Pancreas (tissue), 10 donors: ENCODE measurements around the gene TGFBR1. TPM values are rescaled to one million over a fixed set of nuclear protein-coding genes. Genes with fewer than 3 reads are reported as not detected.

Experiments
- ATAC-seq, 4 donors: fragments of 200-7000 bp; cut with Tn5 transposase; one replicate each; pipeline versions ENCODE4 v1.8.0 to v1.9.1; 2020; ENCODE audit warnings: mild to moderate bottlenecking in 4 of 4, moderate library complexity in 4 of 4
- DNase-seq, 6 donors: peaks; one replicate each; pipeline ENCODE4 v3.0.0-alpha.2; 2020
- FAIRE-seq: peaks from 2 replicates; lab custom pipeline; 2012; peaks lifted over from hg19 to GRCh38; lab: Jason Lieb, UNC
- H3K27ac ChIP-seq, 4 donors: fragments of 200-600 bp; sonication (generic); 1 replicate in 3 of 4; 2 replicates in 1 of 4; pipeline versions ENCODE4 v1.5.0 to v1.8.0; 2020
- H3K27me3 ChIP-seq, 4 donors: fragments of 200-600 bp; one replicate each; pipeline ENCODE4 v1.8.0; 2021
- H3K36me3 ChIP-seq, 3 donors: fragments of 200-600 bp; sonication (generic) in 1 of 3; one replicate each; pipeline versions ENCODE4 v1.5.0 to v1.8.0; 2020 to 2021
- H3K4me1 ChIP-seq, 3 donors: fragments of 200-600 bp; one replicate each; pipeline ENCODE4 v1.8.0; 2021
- H3K4me3 ChIP-seq, 4 donors: fragments of 200-600 bp; sonication (generic) in 2 of 4; one replicate each; pipeline versions ENCODE4 v1.5.0 to v1.8.0; 2020 to 2021
- H3K9me3 ChIP-seq, 4 donors: fragments of 200-600 bp; one replicate each; pipeline ENCODE4 v1.8.0; 2021
- CTCF ChIP-seq, 4 donors: fragments of 200-600 bp; sonication (generic) in 3 of 4; IDR thresholded peaks; one replicate each; pipeline versions ENCODE4 v1.5.0 to v1.8.0; 2021; ENCODE audit warnings: antibody characterized with exemption in 4 of 4
- WGBS, 2 donors: extraction: QIAGEN DNeasy Blood & Tissue Kit; methylation state at CpG; one replicate each; pipeline ENCODE4 v1.1.7; 2013; 5-methylcytosine and 5-hydroxymethylcytosine counted together
- intact Hi-C, 3 donors: fragments of 100-400 bp; cut with DNase I; formaldehyde crosslinking; loops; one replicate each; pipeline versions ENCODE4 v1.11.1 to v1.14.2; 2022
- polyA plus RNA-seq, 2 donors: library from polyadenylated mRNA; stranded (reverse); fragments of 200-250 nt; gene quantifications; one replicate each; pipeline ENCODE4 v1.2.3, GENCODE V29; 2013
- total RNA-seq, 6 donors: library from RNA; stranded (reverse); fragmentation: NEBNext Ultra II Directional in 4 of 6; extraction: Animal tissue kit (Norgen Biotek cat#: 25700) in 4 of 6; gene quantifications; one replicate each; pipeline versions ENCODE4 v1.2.1 to v1.2.4, GENCODE V29; 2021 to 2023
- donor health status: healthy with polysubstance abuse.
- donor health status: DM: no; HTN: no; CAD: no; lungs with moderate emphysema.
- donor health status: DM: no; HTN: no; CAD: no.
- donor health status: control.
- donor health status: control.
- donor health status: Bipolar disorder and iron deficiency.
- donor health status: DM: yes; HTN: yes; CAD: no.
- donor health status: DM: no; HTN: no; CAD: no.
- donor health status: DM: no; HTN: no; CAD: no.
- donor health status: DM: yes; HTN: yes; CAD: no.

The TGFBR1 gene
- total and polyA plus RNA-seq, 8 donors = 3.5 to 43.6 (median 12.2) TPM

- peaks cover 0 to 25% (median 3%) of the 10 kb centered on the region in 3 donors for H3K4me1 ChIP-seq
These were observed 11.1 kb downstream of the TGFBR1 start for GRCh38 chr9:99116003-99116411.

GRCh38 chr9:99118782-99119466 is 14.0 kb downstream of the TGFBR1 start:
- Histone ChIP-seq H3K27me3 (no peaks in the 10 kb centered on the region), H3K9me3 (no peaks in the 10 kb centered on the region), H3K4me1 (peaks cover 0 to 15% (median 3%) of the 10 kb centered on the region in 3 donors), H3K27ac (no peak overlapping the region), H3K36me3 (no peaks in the 10 kb centered on the region), H3K4me3 (no peak overlapping the region)
- ATAC-seq (peak in 2 of 4 donors; percentile 29 to 51), FAIRE-seq (no peak), DNase-seq (no peak)
- WGBS, 2 donors = 93 to 97% methylated on average over 7 of the region's 7 CpGs
- intact Hi-C loops = no loop called here
- no peak for TF ChIP-seq CTCF (IDR thresholded peaks at IDR 0.05)

More at GRCh38 chr9:99116003-99116411, 11.1 kb downstream of the TGFBR1 start:
- no peak for TF ChIP-seq CTCF (IDR thresholded peaks at IDR 0.05)
- intact Hi-C loops = no loop called here
- no peaks in the 10 kb centered on the region for H3K36me3 ChIP-seq
- H3K27me3 ChIP-seq = no peaks in the 10 kb centered on the region
- DNase-seq (no peak), ATAC-seq (no peak), FAIRE-seq (no peak)
- H3K9me3 ChIP-seq = no peaks in the 10 kb centered on the region
- H3K27ac ChIP-seq = no peak overlapping the region
- H3K4me3 ChIP-seq = no peak overlapping the region
- WGBS, 2 donors = 63 to 95% methylated on average over 3 of the region's 3 CpGs

GRCh38 chr9:99119976-99120655 is 15.2 kb downstream of the TGFBR1 start:
- peaks cover 0 to 10% (median 3%) of the 10 kb centered on the region in 3 donors for H3K4me1 ChIP-seq
- no peak overlapping the region for H3K4me3 ChIP-seq
- no peak overlapping the region for H3K27ac ChIP-seq
- H3K9me3 ChIP-seq = no peaks in the 10 kb centered on the region
- FAIRE-seq = no peak
- no peaks in the 10 kb centered on the region for H3K27me3 ChIP-seq
- no peaks in the 10 kb centered on the region for H3K36me3 ChIP-seq
- no peak for DNase-seq
- no peak for ATAC-seq
- no peak for TF ChIP-seq CTCF (IDR thresholded peaks at IDR 0.05)
- intact Hi-C loops = no loop called here

- 90% methylated on average over 1 of the region's 1 CpG for WGBS, 2 donors
- H3K27me3 ChIP-seq = no peaks in the 10 kb centered on the region
- ATAC-seq (no peak), FAIRE-seq (no peak), DNase-seq (no peak)
- H3K4me3 ChIP-seq = no peak overlapping the region
- intact Hi-C loops = no loop called here
- H3K36me3 ChIP-seq = no peaks in the 10 kb centered on the region
- H3K27ac ChIP-seq = no peak overlapping the region
- no peaks in the 10 kb centered on the region for H3K9me3 ChIP-seq
- H3K4me1 ChIP-seq = peaks cover 0 to 10% (median 0%) of the 10 kb centered on the region in 3 donors
- no peak for TF ChIP-seq CTCF (IDR thresholded peaks at IDR 0.05)
These were observed 16.7 kb downstream of the TGFBR1 start for GRCh38 chr9:99121604-99122003.
